GM19324 (cell line): ENCODE results near the gene EMD.

ENCODE experiments used
- ATAC-seq: cut with Tn5 transposase; IDR thresholded peaks from one replicate; pipeline ENCODE4 v1.9.1; 2021; ENCODE audit warnings: mild to moderate bottlenecking, moderate library complexity; ENCODE audit not compliant: unreplicated experiment, low FRiP score

The EMD gene

GRCh38 chrX:154411981-154412340 is 32.9 kb downstream of the EMD start:
- peak; percentile 66 for ATAC-seq

GRCh38 chrX:154412468-154412867 is 33.4 kb downstream of the EMD start:
- ATAC-seq, result no peak

GRCh38 chrX:154413142-154413541 is 34.0 kb downstream of the EMD start:
- ATAC-seq, result no peak

GRCh38 chrX:154417157-154417556 is 38.1 kb downstream of the EMD start:
- no peak for ATAC-seq

GRCh38 chrX:154419189-154419588 is 40.1 kb downstream of the EMD start:
- no peak for ATAC-seq

GRCh38 chrX:154419688-154420401 is 40.8 kb downstream of the EMD start:
- ATAC-seq, result no peak

GRCh38 chrX:154420402-154420756 is 41.3 kb downstream of the EMD start:
- no peak for ATAC-seq

- no peak for ATAC-seq
These were observed 48.0 kb downstream of the EMD start for GRCh38 chrX:154426916-154427770.

GRCh38 chrX:154428176-154429171 is 49.4 kb downstream of the EMD start, which contains the start of gene ATP6AP1:
ATP6AP1 (plus strand) TSS chrX:154428677; CDS start chrX:154428693, 16 bp downstream.
- ATAC-seq, result peak; percentile 88

GRCh38 chrX:154429711-154430110 is 50.6 kb downstream of the EMD start:
- ATAC-seq, result no peak

- no peak for ATAC-seq
These were observed 51.4 kb downstream of the EMD start for GRCh38 chrX:154430479-154430878.

GRCh38 chrX:154430916-154431315 is 51.8 kb downstream of the EMD start:
- no peak for ATAC-seq
